GM21528 (cell line): ENCODE measurements around the gene XRCC4.
"Not testable (repeated sequence)": the region's sequence is repeated elsewhere in the genome, so short reads cannot be mapped to it uniquely, and the experiment has no call there.

Experiments
- ATAC-seq: cut with Tn5 transposase; IDR thresholded peaks from one replicate; pipeline ENCODE4 v1.9.1; 2021; ENCODE audit warnings: mild to moderate bottlenecking, moderate library complexity; ENCODE audit not compliant: unreplicated experiment, low FRiP score

XRCC4 gene

DNA sequence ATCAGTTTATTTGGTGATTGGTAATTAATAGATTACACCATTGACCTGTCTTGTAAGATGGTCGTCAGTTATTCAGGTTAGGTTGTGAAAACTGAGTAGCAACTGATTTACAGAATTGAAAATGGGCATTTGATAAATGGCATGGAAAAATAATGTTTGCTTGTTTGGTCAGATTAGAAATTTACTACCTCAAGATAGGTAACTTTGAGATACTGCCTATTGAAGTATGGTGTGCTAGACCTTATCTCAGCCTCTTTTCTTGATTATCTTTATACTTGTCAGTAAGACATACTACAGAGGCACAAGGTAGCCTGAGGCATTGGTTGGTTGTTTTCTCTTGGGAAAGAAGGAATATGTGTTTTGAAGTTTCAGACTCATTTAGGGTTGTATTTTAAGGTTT, 174.5 kb downstream of the XRCC4 start:
- no peak for ATAC-seq

DNA sequence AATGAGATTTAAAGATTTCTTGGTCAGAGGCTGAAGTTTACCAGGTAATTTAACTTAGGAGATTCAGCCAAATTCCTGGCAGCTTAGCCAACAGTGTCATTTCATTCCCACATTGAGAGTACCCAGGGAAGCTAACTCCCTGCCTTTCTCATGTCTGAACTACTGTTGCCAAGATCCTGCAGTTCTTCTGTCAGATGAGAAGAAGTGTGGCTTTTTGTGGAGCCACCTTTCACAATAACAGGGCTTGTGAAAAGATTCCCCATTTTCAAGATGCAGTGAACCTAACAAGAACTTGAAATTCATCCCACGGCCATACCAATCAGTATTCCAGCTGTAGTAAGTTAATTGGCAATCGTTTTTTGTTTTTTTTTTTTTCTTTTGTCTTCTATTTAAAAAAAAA, 176.4 kb downstream of the XRCC4 start:
- ATAC-seq = no peak

DNA sequence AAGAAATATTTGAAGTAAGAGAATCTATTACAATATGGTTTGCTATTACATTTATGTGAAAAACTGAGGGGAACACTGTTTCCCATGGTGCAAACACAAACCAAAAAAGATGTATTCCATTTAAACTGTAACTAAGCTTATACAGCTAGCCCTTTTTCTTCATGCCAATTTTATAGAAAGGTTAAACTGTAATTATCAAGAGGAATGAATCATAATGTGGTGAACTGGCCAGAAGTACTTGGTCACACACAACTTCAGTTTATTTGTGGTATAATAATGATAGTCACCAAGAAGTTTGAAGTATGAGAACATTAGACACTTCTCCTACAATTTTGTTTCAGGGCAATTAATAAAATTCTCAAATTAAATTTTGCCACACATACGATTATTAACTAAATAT, 177.9 kb downstream of the XRCC4 start:
- no peak for ATAC-seq

DNA sequence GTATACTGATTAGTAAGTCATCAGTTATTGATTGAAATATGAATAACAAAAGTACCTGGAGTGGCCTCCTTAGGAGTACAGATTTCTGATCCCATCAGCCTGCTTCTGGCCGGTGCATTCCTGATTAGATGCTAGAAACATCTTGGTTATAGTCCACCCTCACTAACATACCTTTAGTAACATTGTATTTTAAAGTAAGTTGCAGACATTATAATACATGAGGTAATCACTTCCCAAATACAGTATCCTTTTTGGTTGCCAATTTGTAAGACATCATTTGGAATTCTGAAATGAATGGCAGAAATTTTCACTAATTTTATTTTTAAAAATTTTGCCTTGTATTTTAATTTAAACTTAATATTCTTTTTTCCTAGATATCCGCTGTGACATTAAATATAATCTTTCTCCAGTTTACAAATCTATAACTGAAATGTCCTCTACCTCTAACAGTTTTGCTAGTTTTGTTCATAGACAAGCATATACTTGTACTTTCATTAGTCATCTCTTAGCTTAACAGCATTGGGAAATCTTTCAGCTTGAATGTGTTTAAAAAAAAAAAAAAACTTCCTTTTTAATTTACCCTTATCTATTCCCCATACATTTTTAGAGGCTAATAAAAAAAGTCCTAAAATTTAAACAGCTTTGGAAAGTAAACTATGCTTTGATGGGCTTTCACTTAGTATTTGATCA, 178.9 kb downstream of the XRCC4 start:
- no peak for ATAC-seq

DNA sequence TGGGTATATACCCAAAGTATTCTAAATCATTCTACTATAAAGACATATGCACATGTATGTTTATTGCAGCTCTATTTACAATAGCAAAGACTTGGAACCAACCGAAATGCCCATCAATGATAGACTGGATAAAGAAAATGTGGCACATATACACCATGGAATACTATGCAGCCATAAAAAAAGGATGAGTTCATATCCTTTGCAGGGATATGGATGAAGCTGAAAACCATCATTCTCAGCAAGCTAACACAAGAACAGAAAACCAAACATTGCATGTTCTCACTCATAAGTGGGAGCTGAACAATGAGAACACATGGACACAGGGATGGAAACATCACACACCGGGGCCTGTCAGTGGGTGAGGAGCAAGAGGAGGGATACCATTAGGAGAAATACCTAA, 180.3 kb downstream of the XRCC4 start:
- ATAC-seq = not testable (repeated sequence)

DNA sequence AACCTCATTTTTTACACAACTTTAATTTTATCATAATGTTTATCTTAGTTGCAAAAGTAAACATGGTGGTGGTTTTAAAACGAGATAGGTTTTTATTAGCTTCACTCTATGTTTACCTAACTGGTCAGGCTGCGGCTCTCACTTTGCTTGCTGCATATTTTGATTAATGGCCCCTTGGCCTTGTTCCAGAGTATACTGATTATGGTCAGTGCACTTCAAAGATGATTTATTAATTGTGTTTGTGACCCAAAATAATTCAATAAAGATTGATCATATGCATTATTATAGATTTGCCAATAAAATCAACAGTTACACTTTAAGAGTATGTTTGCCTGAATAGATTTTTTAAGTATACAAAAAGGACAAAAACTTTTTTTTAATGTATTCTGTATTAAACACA, 188.0 kb downstream of the XRCC4 start:
- ATAC-seq = no peak

DNA sequence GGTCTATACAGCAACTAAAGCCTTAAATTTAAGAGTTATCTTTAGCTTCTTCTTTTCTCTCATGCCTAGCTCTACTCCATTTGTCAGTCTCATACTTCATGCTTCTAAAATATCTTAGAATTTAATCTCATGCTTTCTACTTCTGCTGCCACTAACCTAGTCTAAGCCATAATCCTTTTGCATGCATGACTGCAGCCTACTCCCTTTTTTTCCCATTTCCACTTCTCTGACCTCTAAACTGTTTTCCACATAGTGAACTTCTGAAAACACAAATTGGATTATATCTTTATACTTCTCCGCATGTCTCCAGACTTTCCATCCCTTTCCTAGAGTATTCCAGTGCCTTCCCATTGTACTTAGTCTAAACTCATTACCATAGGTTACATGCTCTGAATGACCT, 193.0 kb downstream of the XRCC4 start:
- no peak for ATAC-seq

DNA sequence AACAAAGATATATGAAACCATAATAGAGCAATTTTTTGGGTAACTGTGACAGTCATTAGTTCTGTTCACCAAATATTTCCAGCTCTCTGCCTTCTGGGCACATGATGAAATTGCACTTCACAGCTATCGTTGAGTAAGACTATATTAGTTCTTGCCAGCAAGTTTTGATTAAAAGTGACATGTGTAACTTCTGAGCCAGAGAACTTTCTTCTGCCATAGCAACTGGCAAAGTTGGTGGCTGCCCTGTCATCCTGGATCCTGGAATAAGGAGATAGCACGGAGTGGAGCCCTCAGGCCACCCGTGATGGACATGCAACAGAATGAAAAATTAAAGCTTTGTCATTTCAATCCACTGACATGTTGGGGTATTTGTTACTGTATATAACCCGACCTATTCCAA, 199.8 kb downstream of the XRCC4 start:
- no peak for ATAC-seq

DNA sequence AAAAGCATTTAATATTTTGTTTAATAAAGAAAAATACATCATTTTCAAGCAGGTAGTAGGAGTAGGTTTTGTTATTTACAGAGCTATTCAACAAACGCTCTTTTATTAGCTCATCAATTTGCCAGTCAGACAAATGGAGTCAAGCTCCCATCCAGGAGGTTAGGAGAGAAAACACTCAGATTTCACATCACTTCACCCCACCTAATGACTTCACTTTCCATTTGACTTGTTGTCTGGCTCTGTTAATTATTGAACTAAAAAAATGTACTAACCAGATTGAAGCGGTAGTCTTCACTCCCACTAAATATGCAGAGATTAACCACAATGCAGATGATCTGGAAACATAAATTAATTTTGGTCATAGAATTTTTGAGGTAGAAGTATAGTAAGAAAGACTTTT, 200.6 kb downstream of the XRCC4 start:
- no peak for ATAC-seq

DNA sequence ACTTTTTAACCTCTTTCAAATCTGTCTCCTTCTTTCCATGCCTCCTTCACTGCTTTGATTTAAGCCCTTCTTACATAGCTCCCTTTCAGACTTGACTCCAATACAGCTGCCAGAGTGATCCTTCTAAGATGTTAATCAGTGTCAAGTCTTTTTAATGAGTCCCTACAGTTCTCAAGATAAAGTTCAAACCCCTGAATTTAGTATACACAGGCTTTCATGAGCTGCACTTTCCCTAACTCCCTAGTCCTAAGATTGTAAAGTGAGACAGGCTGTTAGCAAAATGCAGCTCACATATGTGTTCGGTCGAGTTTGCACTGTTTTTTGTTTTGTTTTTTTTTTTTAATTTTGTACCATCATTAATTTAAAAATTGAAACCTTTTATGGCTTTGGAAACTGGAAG, 203.8 kb downstream of the XRCC4 start:
- ATAC-seq = no peak

DNA sequence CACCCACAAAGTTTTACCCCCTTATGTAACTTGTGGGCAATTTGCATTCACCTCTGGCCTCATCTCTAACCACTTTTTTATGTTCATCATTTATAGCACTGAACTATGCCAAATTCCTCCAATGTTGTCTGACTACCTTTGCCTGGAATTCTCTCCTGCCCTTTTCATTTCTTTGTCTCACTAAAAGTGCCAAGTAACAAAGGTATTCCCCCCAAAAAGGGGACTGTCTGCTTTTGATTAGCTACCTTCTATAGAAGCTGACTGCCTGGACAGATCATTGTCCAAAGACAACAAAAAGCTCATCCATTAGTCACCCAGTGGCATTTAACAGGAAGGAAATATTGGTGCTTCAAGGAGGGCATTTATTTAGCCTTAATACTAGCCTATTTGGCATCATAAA, 204.3 kb downstream of the XRCC4 start:
- no peak for ATAC-seq

DNA sequence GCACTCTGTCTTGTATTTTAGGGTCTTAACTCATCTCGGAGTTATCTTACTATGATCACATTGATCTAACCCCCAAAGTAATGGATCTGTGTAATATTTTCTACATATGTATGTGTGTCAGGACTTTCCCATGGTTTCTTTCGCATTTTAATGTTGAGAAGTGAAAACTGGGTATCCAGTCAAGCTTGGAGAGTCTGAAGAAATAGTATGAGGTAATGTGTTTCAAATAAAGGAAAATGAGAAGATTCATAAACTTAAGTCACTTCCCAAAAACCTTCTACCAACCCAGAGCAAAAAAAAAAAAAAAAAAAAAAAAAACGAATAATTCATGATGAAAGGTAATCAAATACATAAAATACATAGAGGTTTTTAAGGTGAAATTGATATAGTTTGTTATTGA, 206.4 kb downstream of the XRCC4 start:
- no peak for ATAC-seq

DNA sequence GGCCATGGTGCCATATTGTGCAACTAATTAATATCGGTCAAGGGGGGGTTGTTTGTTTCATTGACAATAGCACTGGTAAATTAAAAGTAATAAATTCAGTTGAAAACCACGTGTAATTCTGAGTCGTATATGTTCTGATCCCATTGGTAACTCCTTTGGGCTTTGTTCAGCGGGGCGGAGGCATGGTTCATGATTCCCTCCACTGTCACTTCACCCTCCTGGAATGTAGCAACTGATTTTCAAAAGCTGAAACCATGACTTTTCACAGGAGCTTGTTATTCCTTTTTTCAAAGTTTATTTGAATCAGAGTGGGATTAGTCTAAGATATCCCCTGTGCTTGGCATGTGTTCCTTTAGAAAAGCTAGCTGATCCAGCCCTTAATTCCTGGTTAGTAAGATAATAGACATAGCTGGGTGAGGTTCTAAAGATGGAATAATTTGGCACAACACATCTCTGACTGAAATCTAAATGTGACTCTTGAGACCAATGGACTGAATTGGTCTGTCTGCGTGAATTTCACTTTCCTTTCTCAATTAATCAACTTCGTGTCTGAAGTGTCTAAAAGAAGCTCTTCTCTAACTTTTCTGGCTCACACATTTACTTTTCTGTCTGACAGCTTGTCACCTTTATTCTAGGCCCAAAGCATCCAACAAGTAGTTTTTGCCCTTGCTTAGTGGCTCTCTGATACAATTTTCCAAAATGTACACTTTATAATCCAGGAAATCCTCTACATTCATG, 208.5 kb downstream of the XRCC4 start:
- no peak for ATAC-seq

DNA sequence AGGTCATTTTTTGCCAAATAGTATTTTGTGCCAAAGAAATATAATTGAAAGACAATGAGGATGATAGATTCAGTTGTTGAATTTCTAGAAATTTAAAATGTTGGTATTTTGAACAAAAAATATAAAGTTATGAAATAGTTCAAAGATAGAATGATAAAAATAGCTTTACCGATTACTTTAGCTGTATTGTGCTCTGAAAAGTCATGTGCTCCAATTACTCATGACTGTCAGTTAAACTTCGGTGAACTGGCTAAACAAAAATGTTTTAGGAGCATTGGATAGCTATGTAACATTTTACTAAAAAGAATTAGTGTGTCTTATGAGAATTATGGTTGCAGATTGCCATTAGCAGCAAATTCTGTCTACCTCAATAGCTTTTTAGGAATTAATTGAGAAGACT, 216.9 kb downstream of the XRCC4 start:
- ATAC-seq = no peak

DNA sequence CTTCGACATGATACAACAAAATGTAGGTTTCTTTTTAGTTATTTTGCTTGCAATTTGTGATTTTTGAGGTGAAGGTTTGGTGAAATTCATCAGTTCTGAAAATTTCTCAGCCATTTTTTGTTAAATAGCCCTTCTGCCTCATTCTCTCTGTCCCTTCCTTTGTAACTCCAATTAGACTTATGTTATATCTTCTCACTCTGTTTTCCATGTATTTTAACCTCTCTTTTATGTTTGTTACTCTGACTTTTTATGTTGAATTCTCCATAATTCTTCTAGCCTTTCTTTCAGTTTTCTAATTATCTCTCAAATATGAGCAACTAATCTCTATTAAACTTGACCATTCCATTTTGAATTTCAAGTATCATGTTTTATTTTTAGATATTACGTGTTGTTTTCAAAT, 222.0 kb downstream of the XRCC4 start:
- no peak for ATAC-seq

DNA sequence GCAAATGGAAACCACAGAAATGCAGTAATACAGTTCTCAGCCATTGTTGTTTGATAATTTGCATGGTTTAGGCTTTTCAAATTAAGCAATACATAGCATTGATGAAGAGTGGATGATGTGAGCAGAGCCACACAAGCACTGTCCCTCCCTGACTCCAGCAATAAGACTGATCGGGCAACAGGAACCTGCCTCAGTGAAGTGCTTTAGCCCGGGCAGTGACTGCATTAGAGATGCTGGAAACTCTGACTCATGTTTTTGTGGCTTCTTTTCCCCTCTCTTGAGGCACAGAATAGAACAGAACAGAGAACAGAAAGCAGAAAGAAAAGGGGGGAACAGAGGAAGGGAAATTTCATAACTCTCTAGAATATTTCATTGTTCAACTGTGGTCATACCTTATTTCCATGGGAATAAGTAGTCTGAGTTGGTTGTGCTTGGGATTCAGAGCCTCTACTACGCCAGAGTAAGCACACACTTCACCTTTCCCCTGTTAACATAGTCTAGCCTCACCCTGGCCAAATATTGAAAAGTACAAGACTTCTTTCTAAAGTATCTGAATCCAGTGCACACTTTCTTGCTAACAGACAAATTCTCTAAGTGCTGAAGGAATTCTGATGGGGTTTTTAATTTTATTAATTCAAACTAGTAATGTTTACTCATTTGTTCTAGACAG, 229.4 kb downstream of the XRCC4 start:
- peak; percentile 96 for ATAC-seq

DNA sequence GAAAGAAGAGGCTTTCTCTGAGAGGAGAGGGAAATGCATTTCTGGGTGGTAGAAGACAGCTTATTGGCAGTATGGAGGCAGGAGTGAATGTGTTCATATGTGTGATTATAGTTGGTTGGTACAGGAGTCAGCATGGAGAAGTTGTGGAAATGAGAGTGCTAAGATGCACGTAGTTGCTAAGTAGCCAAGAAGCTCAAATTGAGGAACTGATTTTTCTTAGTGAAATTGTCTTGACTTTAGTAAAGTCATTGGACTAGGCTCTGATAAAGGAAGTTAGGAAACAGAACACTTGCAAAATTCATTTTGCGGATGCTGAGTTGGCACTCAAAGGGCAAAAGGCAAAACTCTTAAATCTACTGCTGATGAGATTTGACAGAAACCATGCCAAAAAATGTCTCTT, 235.3 kb downstream of the XRCC4 start:
- no peak for ATAC-seq

DNA sequence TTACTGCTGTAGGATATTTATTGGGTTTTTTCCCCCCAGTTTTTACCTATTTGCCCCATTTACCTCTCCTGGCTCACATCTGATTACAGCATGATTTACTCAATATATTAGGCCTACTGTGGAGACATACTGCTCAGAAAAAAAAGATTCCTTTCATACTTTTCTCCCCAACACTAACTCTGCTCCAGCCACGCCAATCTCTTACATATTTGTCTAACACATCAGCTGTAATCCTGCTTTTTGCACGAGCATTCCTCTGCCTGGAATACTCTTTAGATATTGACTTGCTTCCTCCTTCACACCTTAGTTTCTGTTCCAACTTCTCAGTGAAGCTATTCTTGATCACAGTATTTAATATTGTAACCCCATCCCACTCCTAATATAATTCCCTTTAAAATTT, 236.1 kb downstream of the XRCC4 start:
- ATAC-seq = no peak

DNA sequence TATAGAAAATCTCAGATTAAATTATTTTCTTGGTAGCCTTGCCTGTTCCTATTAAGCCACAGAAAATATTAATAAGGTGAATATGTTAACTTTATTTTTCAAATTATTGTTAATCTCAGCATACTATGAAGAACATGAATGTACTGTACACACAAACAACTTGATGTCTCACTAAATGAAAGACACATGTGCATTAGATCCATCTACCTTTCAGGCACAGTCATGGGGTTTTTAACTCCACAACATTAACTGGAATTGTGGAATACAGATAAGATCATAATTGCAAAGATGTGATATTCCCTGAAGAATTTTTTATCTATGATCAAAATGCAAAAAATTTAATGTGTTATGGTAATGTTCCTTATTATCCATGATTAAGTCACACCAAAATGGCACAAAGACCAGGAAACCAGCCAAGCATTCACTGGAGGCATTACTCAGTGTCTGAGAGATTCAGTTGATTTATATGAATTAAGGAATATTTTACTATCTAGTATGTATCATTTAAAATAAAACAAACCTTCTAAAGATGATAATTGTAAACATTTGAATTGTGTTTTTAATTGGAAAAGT, 244.2 kb downstream of the XRCC4 start:
- ATAC-seq = no peak

DNA sequence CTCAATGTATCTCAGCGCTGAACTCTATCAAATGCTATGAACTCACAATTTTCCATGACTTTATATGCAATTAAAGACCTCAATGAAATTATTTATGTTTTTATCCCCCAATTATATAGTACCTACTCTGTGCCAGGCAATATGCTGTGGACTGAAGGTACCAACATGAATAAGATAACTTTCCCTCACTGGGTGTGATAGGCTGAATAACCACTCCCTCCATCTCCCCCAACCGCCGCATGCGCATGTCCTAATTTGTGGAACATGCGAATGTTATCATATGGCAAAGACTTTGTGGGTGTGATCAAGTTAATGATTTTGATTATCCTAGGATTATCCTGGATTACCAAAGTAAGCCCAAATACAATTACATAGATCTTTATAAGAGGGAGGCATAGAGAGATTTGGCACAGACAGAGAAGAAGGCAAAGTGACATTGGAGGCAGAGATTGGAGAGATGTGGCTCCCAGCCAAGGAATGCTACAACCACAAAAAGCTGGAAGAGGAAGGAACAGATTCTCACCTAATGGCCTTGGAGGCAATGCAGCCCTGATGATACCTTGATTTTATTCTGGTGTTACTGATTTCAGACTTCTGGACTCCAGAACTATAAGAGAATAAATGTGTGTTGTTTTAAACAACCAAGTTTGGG, 245.1 kb downstream of the XRCC4 start:
- ATAC-seq = no peak

DNA sequence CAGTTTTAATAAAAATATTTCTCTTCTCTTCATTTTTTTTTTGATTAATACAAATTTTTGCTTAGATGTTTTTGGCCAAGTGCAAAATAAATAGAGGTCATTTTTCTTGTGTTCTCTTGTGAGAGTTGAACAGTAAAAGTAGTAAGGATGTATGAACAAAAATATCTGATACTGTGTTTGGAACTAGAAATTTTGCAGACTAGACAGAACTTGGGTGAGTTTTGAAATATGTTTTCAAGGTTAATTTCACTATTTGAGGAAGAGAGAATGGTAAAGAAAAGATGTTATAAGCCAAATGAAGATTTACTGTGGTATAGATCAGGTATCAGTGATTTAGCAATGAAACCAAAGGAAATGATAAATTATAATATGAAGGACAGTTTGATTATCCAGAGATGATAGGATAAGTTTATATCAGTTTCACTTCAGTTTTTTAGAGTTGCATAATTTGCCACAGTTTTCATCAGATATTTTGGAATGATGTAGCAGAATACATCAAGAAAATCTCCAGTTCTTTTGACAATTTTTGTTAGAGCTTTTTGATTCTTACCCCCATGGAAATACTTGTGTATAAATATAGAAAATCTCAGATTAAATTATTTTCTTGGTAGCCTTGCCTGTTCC, 246.3 kb downstream of the XRCC4 start:
- ATAC-seq = no peak
